ENCODE data around the gene KIF7. TPM values are rescaled to one million over a fixed set of nuclear protein-coding genes. Genes with fewer than 3 reads are reported as not detected.
A peak's percentile ranks its signal among the peaks of the same experiment; 100 is the strongest.
"Not testable (repeated sequence)": the region's sequence is repeated elsewhere in the genome, so short reads cannot be mapped to it uniquely, and the experiment has no call there.

Gene KIF7
- polyA plus RNA-seq, 1 donor (not counting 4 experiments of a cell fraction or from before 2014, with no cell fraction given), result 0.54 TPM

DNA sequence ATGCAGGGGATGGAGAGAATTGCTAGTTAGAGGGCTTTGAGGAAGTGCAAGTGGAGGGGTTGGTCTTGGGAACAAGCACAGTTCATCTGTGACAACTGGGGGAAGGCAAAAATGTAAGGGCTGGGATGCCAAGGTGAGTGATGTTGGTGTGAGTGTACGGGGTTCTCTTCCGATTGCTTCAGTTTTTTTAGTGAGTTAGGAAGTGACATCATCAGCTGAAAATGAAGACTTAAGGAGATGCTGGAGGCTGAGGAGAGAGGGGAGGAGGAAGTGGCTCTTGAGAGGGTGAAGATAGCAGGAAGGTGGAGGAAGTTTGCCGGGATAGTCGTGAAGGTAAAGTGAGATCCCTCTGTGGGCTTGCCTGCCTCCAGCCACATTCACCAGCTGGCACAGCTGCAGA, 67.3 kb downstream of the KIF7 start:
- peaks cover 0 to 30% of the 10 kb centered on the region in 2 experiments for H3K36me3 ChIP-seq (ENCODE audit: control insufficient read depth in 2 of 2, extremely low read depth in 1 of 2, insufficient read depth in 2 of 2, low read length in 2 of 2)
- TF ChIP-seq, protein P1, sequence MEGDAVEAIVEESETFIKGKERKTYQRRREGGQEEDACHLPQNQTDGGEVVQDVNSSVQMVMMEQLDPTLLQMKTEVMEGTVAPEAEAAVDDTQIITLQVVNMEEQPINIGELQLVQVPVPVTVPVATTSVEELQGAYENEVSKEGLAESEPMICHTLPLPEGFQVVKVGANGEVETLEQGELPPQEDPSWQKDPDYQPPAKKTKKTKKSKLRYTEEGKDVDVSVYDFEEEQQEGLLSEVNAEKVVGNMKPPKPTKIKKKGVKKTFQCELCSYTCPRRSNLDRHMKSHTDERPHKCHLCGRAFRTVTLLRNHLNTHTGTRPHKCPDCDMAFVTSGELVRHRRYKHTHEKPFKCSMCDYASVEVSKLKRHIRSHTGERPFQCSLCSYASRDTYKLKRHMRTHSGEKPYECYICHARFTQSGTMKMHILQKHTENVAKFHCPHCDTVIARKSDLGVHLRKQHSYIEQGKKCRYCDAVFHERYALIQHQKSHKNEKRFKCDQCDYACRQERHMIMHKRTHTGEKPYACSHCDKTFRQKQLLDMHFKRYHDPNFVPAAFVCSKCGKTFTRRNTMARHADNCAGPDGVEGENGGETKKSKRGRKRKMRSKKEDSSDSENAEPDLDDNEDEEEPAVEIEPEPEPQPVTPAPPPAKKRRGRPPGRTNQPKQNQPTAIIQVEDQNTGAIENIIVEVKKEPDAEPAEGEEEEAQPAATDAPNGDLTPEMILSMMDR (optimal IDR thresholded peaks at IDR 0.05 in 1 of 3, IDR thresholded peaks at IDR 0.05 in 1 of 3, conservative IDR thresholded peaks at IDR 0.05 in 1 of 3; ENCODE audit: extremely low read depth in 1 of 3, insufficient read depth in 2 of 3, low read length in 3 of 3), result no peak
- no peak for TF ChIP-seq EZH2 (IDR thresholded peaks at IDR 0.05; ENCODE audit: low read length)
- FAIRE-seq (peak; percentile 17), DNase-seq (ENCODE audit: low read depth, low spot score) (peak; percentile 36)
- peak overlapping the region in 1 of 3 experiments; percentile 30 for H3K4me3 ChIP-seq (ENCODE audit: control insufficient read depth in 2 of 3, extremely low read depth in 1 of 3, insufficient read depth in 2 of 3, low read depth in 1 of 3, low read length in 3 of 3)
- H2AFZ ChIP-seq (ENCODE audit: control insufficient read depth, low read length), result peak overlapping the region; percentile 78
- peaks cover 16% of the 10 kb centered on the region for H3K4me1 ChIP-seq (ENCODE audit: control insufficient read depth, extremely low read depth, insufficient read depth, low read length)
- peak overlapping the region; percentile 25 for H3K27ac ChIP-seq (ENCODE audit: control insufficient read depth, insufficient read depth, low read length)
- peak overlapping the region; percentile 55 for H3K4me2 ChIP-seq (ENCODE audit: control insufficient read depth, extremely low read depth, insufficient read depth, low read depth, low read length)
- dilution Hi-C loops (cut with MboI; ENCODE audit: extremely low pct_ligation_motif_present, low sequenced_read_pairs), result no loop called here
- no peaks in the 10 kb centered on the region for H4K20me1 ChIP-seq (ENCODE audit: control insufficient read depth, extremely low read depth, insufficient read depth, low read length)
- no peaks in the 10 kb centered on the region for H3K9me1 ChIP-seq (ENCODE audit: control insufficient read depth, extremely low read depth, insufficient read depth, low read length)
- H3K9me3 ChIP-seq (ENCODE audit: control insufficient read depth, low read depth, low read length), result no peaks in the 10 kb centered on the region
- H3K79me2 ChIP-seq (ENCODE audit: control insufficient read depth, insufficient read depth, low read length), result peaks cover 26% of the 10 kb centered on the region
- H3K27me3 ChIP-seq (ENCODE audit: control insufficient read depth, extremely low read depth, insufficient read depth, low read length), result no peaks in the 10 kb centered on the region
- H3K9ac ChIP-seq (ENCODE audit: control insufficient read depth, extremely low read depth, insufficient read depth, low read length), result peak overlapping the region; percentile 28

DNA sequence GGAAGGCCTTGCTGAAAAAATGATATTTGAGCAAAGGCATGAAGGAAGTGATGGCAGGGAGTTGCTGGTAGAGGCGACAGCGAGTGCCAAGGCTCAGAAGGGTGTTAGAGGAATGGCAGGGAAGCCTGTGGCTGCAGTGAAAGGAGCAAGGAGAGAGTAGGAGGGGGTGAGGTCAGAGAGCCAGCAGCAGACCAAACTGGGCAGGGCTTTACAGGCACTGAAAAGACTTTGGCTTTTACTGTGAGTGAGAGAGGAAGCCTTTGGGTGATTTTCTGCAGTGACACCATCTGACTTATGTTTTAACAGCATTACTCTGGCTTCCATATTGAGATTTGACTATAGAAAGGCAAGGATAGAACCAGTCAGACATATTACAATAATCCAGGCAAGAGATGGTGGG, 68.6 kb downstream of the KIF7 start:
- no peak overlapping the region for H2AFZ ChIP-seq (ENCODE audit: control insufficient read depth, low read length)
- H3K4me2 ChIP-seq (ENCODE audit: control insufficient read depth, extremely low read depth, insufficient read depth, low read depth, low read length), result no peak overlapping the region
- H3K9ac ChIP-seq (ENCODE audit: control insufficient read depth, extremely low read depth, insufficient read depth, low read length), result no peak overlapping the region
- H3K4me3 ChIP-seq (ENCODE audit: control insufficient read depth in 2 of 3, extremely low read depth in 1 of 3, insufficient read depth in 2 of 3, low read depth in 1 of 3, low read length in 3 of 3), result no peak overlapping the region
- no peak for FAIRE-seq
- H3K9me3 ChIP-seq (ENCODE audit: control insufficient read depth, low read depth, low read length), result no peaks in the 10 kb centered on the region
- H3K4me1 ChIP-seq (ENCODE audit: control insufficient read depth, extremely low read depth, insufficient read depth, low read length), result peaks cover 16% of the 10 kb centered on the region
- TF ChIP-seq, protein P1 (optimal IDR thresholded peaks at IDR 0.05 in 1 of 3, IDR thresholded peaks at IDR 0.05 in 1 of 3, conservative IDR thresholded peaks at IDR 0.05 in 1 of 3; ENCODE audit: extremely low read depth in 1 of 3, insufficient read depth in 2 of 3, low read length in 3 of 3), result no peak
- no peak for TF ChIP-seq EZH2 (IDR thresholded peaks at IDR 0.05; ENCODE audit: low read length)
- H3K27me3 ChIP-seq (ENCODE audit: control insufficient read depth, extremely low read depth, insufficient read depth, low read length), result no peaks in the 10 kb centered on the region
- peaks cover 32% of the 10 kb centered on the region for H3K79me2 ChIP-seq (ENCODE audit: control insufficient read depth, insufficient read depth, low read length)
- H4K20me1 ChIP-seq (ENCODE audit: control insufficient read depth, extremely low read depth, insufficient read depth, low read length), result no peaks in the 10 kb centered on the region
- no peaks in the 10 kb centered on the region for H3K9me1 ChIP-seq (ENCODE audit: control insufficient read depth, extremely low read depth, insufficient read depth, low read length)
- no peak for DNase-seq (ENCODE audit: low read depth, low spot score)
- dilution Hi-C loops (cut with MboI; ENCODE audit: extremely low pct_ligation_motif_present, low sequenced_read_pairs), result no loop called here
- no peak overlapping the region for H3K27ac ChIP-seq (ENCODE audit: control insufficient read depth, insufficient read depth, low read length)
- H3K36me3 ChIP-seq (ENCODE audit: control insufficient read depth in 2 of 2, extremely low read depth in 1 of 2, insufficient read depth in 2 of 2, low read length in 2 of 2), result peaks cover 0 to 28% of the 10 kb centered on the region in 2 experiments

DNA sequence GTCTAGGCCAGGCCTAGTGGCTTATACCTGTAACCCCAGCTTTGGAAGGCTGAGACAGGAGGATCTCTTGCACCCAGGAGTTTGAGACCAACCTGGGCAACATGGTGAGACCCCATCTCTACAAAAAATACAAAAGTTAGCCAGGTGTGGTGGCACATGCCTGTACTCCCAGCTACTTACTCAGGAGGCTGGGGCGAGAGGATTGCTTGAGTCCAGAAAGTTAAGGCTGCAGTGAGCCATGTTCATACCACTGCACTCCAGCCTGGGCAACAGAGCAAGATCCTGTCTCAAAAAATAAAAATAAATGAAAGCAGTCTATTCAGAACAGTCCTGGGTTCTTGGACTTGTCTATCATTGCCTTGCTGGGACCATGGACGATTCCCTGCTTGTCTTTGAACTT, 74.5 kb downstream of the KIF7 start:
- H3K9me3 ChIP-seq (ENCODE audit: control insufficient read depth, low read depth, low read length); DNase-seq (ENCODE audit: low read depth, low spot score); H3K9me1 ChIP-seq (ENCODE audit: control insufficient read depth, extremely low read depth, insufficient read depth, low read length); H3K4me2 ChIP-seq (ENCODE audit: control insufficient read depth, extremely low read depth, insufficient read depth, low read depth, low read length); FAIRE-seq; H3K27ac ChIP-seq (ENCODE audit: control insufficient read depth, insufficient read depth, low read length); H3K27me3 ChIP-seq (ENCODE audit: control insufficient read depth, extremely low read depth, insufficient read depth, low read length); H4K20me1 ChIP-seq (ENCODE audit: control insufficient read depth, extremely low read depth, insufficient read depth, low read length); dilution Hi-C loops (cut with MboI; ENCODE audit: extremely low pct_ligation_motif_present, low sequenced_read_pairs); H2AFZ ChIP-seq (ENCODE audit: control insufficient read depth, low read length); H3K4me3 ChIP-seq (ENCODE audit: control insufficient read depth in 2 of 3, extremely low read depth in 1 of 3, insufficient read depth in 2 of 3, low read depth in 1 of 3, low read length in 3 of 3); H3K9ac ChIP-seq (ENCODE audit: control insufficient read depth, extremely low read depth, insufficient read depth, low read length): not testable (repeated sequence)
- Histone ChIP-seq H3K4me1 (ENCODE audit: control insufficient read depth, extremely low read depth, insufficient read depth, low read length) (peaks cover 14% of the 10 kb centered on the region), H3K36me3 (ENCODE audit: control insufficient read depth in 2 of 2, extremely low read depth in 1 of 2, insufficient read depth in 2 of 2, low read length in 2 of 2) (peaks cover 0 to 14% of the 10 kb centered on the region in 2 experiments), H3K79me2 (ENCODE audit: control insufficient read depth, insufficient read depth, low read length) (peaks cover 72% of the 10 kb centered on the region)

Measured in keratinocyte (primary cell).